Activated CD8-positive, alpha-beta memory T cell treated with anti-CD3 and anti-CD28 coated beads, Interleukin-2, amount 50 U/mL, for 1 hour (primary cell): Measurements from ENCODE around the gene NDUFV3.
"Not testable (repeated sequence)": the region's sequence is repeated elsewhere in the genome, so short reads cannot be mapped to it uniquely, and the experiment has no call there.

Experiments
- DNase-seq: peaks from one replicate; pipeline ENCODE4 v3.0.0-alpha.2; 2020; ENCODE audit errors: extremely low read depth

Gene NDUFV3

DNA sequence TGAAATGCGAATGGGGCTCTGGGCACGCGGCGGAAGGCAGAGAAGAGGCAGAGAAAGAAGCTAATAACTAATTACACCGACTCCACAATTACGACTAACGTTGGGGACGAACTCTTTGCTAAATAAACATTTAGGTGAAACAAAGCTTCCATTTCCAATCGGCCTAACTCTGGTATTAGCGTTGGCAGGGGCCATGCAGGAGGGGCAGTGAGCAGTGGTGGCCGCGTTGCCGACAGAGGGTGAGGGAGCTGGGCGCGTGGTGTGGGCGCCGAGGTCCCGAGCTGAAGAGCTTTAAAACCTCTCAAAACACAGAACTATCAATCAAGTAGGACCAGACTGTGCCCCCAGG is 553 bp upstream of the NDUFV3 start:
- no peak for DNase-seq

DNA sequence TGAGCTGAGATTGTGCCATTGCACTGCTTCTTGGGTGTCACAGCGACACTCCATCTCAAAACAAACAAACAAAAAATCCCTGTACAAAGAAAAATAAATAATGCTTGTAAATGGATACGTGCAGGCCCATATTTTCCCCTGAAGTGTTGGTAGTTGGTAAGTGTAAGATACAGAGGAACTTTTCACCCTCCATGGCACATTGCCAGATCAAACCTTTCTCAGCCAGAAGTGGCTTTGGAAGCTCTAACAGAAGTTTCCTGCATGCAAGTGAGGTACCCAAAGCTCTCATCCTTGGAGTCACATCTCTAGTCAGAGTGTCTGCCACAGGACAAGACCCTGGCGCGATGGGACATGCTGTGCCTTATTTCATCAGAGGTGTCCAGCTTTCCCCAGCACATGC is 7.3 kb downstream of the NDUFV3 start:
- no peak for DNase-seq

DNA sequence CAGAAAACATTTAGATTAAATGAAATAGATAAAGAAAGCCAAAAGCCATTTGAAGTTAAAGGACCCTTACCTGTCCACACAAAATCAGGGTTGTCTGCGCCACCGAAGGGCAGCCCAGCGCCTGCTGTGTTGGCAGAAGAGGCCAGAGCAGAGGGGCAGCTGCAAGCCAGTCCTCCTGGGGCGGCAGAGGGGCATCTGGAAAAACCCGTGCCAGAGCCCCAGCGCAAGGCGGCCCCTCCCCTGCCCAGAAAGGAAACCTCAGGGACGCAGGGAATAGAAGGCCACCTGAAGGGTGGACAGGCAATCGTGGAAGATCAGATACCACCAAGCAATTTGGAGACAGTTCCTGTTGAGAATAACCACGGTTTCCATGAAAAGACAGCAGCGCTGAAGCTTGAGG is 10.7 kb downstream of the NDUFV3 start:
- DNase-seq = no peak

DNA sequence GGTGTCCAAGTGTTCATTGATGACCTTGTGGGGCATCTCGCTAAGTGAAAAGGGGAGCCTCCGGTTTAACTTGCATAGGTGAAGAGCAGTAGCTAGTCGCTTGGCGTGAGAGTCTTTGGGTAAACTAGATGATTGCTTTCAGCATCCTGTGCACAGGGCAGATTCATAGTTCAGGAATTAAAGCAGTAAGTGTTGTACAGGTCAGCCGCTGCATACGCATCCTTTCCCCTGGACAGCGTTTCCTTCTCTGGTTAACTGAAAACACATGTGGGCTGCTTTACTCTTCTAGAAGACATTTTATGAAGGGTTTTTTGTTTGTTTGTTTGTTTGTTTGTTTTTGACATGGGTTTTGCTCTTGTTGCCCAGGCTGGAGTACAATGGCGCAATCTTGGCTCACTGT is 12.1 kb downstream of the NDUFV3 start:
- DNase-seq = no peak

DNA sequence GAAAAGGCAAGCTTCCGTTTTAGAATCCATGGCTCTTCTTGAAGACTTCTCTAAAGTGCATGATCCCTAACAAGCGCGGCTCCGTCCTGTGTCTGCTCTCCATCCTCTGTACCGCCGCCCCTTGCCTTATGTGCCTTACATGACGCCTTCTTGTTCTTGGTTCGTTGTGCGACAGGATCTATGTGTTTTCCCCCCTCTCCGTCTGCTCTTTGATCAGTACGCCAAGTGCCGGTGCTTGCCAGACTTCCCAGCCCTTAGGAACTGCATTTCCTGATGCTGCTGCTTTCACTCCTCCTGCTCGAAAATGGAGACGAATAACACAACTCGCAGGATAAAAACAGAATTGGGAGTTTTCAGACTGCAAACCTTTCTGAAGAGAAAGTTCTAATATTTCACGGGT is 13.1 kb downstream of the NDUFV3 start:
- DNase-seq = no peak

DNA sequence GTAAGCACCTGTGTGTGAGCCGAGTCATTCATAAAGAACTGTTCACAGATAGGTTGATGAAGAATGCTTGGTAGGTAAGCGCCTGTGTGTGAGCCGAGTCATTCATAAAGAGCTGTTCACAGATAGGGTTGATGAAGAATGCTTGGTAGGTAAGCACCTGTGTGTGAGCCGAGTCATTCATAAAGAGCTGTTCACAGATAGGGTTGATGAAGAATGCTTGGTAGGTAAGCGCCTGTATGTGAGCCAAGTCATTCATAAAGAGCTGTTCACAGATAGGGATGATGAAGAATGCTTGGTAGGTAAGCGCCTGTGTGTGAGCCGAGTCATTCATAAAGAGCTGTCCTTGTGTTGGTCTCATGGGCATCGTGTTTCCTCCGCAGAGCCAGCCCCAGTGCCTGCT is 15.4 kb downstream of the NDUFV3 start:
- DNase-seq = not testable (repeated sequence)

DNA sequence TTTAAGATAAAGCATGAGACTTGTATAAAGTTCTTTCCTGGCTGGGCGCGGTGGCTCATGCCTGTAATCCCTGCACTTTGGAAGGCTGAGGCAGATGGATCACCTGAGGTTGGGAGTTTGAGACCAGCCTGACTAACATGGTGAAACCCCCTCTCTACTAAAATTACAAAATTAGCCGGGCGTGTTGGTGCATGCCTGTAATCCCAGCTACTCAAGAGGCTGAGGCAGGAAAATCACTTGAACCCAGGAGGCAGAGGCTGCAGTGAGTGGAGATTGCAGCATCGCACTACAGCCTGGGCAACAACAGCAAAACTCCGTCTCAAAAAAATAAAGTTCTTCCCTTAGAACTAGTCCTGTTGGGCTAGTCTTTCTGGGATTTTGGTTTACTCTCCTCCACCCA is 18.8 kb downstream of the NDUFV3 start:
- not testable (repeated sequence) for DNase-seq

DNA sequence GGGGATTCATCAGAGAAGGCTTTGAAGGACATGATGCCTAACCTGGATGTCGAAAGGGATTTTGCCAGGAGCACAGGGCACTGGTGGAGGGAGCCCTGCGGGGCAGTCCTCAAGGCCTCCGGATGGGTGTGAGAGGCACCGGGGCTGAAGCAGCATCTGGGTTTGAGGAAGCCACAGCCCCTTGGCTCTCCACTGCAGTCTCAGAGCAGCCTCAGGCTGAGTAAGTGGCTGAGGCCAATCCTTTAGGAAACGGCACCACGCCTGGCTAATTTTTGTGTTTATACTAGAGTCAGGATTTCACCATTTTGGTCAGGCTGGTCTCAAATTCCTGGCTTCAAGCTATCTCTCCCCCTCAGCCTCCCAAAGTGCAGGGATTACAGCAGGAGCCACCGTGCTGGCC is 20.4 kb downstream of the NDUFV3 start:
- DNase-seq = no peak

DNA sequence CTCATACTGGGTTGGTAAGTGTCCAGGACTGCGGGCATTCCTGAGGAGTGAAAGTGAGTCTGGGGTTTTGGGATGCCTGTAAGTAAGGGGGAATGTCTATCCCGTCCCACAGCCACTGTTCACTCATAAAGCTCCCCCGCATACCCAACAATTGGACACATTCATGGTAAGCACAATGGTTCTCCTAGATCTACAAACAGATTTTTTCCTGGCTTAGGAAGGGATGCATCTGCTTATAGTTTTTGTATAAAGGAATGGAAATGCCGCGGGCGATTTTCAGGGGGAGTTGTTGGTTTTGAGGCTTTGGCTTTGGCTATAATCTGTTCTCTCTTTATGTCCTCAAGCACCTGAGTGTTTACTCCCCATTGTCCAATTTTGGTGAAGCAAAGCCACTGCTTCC is 25.2 kb downstream of the NDUFV3 start:
- DNase-seq = no peak

DNA sequence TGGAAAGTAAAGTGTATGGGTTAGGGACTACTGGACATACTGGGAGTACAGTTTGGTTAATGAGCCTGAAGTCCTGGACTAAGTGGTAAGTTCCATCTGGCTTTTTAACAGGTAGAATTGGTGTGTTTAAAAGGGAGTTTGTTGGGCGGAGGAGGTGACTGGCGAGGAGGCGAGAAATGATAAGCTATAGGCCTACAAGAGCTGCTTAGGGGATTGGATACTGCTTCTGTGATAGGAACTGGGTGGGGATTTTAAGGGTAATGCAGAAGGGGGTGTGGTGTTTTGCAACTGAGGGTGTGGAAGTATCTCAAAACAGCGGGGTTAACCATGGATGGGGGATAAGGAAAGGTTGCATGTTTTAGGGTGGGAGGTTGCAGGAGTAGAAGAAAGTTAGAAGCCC is 28.8 kb downstream of the NDUFV3 start:
- DNase-seq = no peak

DNA sequence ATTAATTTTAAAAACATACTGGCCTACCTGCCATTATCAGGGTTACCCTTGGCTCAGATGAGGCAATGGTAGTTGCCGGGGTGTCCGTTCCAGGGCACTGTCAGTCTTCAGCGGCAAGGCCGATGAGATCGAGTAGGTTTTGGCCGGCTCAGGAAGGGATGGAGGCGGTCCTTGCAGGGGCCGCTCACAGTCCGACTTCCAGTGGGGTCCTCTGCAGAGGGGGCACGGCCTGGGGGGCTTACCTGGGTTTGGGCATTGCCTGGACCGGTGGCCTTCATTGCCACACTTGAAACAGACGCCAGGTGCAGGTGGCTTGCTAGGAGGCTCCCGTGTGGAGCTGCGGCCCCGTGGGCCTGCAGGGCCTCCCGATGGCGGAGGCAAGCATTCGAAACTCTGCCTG is 29.8 kb downstream of the NDUFV3 start:
- DNase-seq = no peak

DNA sequence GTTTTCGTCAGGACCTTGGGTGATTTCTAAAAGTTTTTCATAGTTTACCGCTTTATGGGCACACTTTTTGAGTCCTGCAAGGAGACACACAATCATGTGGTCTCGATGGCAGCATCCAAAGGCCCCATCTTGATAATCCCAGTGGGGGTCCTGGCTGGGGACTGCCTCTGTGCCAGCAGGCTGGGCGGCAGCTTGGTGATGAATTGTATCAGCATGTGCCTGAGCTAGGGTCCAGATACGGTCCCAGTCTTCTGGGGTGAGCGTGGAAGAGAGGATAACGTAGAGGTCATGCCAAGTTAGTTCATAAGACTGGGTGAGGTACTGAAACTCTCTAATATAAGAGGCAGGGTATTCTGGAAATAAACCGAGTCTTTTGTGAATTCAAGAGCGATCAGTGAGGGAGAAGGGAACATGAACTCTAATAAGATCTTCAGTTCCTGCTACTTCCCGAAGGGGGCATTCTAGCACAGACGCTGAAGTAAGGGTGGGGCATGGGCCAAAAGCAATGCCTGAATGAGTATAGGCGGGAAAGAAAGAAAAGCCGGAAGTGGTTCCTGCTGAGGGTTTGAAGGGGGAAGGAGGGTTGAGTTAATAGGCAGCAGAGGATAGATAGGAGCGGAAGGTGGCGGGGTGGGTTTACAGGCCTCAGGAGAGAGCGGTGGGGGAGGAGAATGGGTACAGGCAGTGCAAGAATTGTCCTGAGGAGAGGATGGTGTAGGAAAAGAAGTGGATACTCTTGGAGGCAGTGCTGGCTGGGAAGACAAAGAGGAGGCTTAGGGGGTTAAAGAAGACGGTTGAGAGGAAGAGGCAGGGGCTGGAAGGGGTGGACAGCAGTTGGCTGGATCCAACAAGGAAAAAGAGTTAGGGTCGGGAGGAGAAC is 30.7 kb downstream of the NDUFV3 start:
- peak; percentile 16 for DNase-seq

DNA sequence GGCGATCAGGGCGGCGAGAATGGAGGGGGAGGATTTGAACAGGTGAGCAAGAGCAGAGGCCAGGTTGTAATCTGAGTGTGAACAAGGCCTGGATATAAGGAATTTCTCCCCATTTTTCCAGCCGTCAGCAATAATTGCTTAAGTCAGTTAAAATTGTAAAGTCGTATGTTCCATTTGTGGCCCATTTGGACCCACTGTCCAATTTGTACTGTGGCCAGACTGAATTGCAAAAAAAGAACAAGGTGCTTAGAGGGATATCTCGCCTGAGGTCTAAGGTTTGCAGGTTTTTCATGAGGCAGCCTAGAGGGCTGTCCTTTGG is 31.3 kb downstream of the NDUFV3 start:
- DNase-seq = no peak

DNA sequence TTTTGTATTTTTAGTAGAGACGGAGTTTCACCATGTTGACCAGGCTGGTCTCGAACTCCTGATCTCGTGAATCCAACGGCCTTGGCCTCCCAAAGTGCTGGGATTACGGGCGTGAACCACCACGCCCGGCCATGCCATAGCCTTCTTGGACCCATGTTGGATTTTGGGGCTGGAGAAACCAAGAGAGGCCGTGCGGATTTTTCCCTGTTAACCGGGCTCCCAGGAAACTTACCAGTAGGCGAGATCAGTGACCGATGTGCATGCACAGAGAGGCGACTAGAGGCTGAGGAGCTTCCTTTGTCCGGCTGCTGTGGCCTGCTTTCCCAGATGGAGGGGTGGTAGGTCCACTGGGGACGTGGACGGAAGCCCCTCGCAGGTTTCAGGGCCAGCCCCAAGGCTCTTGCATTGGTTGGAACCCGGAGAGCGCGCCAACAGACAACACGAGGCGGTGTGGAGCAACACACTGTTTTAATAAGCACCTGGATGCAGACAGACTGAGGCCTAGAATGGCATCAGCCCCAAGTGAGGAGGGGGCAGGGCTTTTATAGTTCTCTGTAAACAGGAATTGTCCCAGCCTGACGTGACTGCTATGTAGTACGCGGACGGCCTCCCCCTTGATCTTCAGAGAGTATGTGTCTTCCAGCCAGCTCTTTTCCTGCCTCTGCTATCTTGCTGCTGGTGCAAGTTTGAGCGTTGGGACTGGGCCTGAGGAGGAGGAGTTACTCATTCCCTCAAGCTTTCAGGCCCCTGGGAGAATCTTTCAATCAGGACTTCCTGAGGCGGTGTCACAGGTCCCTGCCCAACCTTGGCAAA is 32.2 kb downstream of the NDUFV3 start, which contains the start of gene ERVH48-1:
Gene ERVH48-1 (minus strand): TSS at position 517 of the 813 bp plus-strand sequence. CDS start 6,624 bp downstream, outside the sequence.
- no peak for DNase-seq

DNA sequence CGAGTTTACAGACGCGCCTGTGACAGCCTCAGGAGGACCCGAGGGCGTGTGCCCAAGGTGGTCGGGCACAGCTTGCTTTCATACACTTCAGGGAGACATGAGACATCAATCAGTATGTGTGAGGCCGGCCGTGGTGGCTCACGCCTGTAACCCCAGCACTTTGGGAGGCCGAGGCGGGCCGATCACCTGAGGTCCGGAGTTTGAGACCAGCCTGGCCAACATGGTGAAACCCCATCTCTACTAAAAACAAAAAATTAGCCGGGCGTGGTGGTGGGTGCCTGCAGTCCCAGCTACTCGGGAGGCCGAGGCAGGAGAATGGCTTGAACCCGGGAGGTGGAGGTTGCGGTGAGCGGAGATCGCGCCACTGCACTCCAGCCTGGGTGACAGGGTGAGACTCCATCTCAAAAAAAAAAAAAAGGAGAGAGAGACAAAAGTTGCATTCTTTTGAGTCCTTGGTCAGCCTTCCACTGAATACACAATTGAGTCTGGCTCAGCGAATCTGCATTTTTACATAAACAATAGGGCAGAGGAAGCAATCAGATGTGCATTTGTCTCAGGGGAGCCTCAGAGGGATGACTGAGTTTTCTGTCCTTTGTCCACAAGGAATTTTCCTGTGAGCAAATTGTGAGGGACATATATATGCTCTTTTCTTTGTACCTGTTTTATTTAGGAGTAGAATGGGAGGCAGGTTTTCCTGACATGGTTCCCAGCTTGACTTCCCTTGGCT is 34.5 kb downstream of the NDUFV3 start:
- DNase-seq = not testable (repeated sequence)

DNA sequence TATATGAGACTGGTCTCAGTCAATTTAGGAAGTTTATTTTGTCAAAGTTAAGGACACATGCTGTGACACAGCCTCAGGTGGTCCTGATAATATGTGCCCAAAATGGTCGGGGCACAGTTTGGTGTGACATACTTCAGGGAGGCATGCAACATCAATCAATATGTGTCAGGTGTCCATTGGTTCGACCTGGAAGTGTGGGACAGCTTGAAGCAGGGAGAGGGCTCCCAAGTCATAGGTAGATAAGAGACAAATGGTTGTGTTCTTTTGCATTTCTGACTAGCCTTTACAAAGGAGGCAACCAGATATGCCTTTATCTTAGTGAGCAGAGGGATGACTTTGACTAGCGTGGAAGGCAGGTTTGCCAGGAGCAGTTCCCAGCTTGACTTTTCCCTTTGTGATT is 36.9 kb downstream of the NDUFV3 start:
- DNase-seq = no peak

DNA sequence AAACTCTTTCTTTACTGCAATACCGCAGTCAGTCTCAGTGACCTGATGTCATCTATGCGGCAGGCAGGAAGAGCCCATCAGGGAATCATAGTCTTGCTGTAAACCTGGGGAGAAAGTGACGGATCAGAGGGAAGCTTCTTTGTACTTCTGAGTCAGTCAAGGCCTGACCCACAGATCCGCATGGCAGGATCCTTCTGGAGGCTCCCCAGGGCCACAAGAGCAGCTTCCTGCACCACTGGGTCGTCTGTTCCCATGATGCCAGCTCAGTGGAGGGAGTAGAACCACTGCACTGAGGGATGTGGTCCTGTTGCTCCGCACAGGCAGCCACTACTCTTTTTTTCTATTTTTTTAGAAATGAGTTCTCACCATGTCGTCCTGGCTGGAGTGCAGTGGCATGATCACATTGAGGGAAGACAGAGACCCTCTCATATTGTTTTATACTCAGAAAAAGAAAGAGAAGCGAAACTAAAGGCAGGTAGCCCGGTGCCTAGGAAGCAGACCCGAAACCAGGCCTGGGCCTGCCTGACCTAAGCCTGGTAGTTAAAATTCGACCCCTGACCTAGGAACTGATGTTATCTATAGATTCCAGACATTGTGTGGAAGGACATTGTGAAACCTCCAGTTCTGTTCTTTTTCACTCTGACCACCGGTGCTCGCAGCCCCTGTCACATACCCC is 38.6 kb downstream of the NDUFV3 start:
- DNase-seq = no peak

DNA sequence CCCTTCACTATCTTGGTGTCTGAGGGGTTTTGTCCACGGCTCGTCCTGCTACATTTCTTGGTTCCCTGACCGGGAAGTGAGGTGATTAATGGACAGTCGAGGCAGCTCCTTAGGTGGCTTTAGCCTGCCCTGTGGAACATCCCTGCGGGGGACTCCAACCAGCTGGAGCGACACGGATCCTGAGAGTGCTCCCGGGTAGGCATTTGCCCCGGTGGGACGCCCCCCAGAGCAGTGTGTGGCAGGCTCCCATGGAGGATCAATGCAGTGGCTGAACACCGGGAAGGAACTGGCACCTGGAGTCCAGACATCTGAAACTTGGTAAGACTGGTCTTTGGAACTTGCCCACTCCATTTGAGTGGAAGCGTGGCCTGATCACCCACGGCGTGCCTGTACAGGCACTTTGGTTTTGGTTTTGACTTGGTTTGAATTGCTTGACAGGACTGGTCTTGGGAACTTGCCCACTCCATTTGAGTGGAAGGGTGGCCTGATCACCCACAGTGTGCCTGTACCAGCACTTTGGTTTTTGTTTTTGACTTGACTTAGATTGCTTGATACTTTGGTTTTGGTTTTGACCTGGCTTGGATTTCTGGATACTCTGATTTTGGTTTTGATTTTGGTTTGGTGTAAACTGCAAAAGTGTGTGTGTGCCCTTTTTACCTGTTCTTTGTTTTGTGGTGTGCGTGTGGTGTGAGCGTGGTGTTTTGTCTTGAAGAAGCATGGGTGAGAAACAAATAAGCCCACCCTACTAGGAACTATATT is 39.4 kb downstream of the NDUFV3 start:
- not testable (repeated sequence) for DNase-seq

DNA sequence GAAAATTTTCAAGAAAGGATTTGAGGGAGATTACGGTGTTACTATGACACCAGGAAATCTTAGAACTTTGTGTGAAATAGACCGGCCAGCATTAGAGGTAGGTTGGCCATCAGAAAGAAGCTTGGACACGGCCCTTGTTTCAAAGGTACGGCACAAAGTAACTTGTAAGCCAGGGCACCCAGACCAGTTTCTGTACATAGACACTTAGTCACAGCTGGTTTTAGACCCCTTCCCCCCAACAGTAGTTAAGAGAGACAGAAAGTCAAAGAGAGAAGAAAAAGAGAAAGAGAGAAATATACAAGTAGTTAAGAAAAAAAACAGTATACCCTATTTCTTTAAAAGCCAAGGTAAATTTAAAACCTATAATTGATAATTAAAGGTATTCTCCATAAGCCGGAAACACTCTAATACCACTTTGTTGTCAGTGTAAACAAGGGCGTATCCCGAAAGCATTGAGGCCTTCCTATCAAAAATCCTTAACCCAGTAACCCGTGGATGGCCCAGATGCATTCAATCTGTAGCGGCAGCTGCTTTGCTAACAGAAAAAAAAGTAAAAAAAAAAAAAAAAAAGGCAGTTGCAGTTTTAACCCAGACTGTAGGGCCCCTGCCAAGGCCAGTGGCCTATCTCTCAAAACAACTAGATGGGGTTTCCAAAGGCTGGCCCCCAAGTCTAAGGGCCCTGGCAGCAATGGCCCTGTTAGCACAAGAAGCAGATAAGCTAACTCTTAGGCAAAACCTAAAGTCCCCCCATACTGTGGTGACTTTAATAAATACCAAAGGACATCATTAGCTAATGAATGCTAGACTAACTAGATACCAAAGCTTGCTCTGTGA is 40.2 kb downstream of the NDUFV3 start:
- DNase-seq = not testable (repeated sequence)

DNA sequence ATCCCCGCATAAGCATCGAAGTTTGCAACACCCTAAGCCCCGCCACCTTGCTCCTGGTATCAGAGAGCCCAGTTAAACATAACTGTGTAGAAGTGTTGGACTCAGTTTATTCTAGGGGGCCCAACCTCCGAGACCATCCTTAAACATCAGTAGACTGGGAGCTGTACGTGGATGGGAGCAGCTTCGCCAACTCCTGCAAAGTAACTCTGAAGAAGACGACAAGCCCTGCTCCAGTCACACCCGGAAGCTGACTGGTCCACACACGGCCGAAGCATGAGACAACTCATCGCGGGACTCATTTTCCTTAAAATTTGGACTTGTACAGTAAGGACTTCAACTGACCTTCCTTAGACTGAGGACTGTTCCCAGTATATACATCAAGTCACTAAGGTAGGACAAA is 40.9 kb downstream of the NDUFV3 start:
- not testable (repeated sequence) for DNase-seq
